AG04449 (cell line): ENCODE data around the gene HBG1.

Experiments
- CTCF ChIA-PET: fragments of 350-600 bp; formaldehyde crosslinking; extraction: SDS; loops from one replicate; lab custom pipeline; 2021; ENCODE audit warnings: antibody characterized with exemption; lab: Yijun Ruan, JAX
- POLR2A ChIA-PET: fragments of 400-600, 350-600 bp; formaldehyde crosslinking; extraction: SDS; loops from one replicate; lab custom pipeline; 2020; ENCODE audit warnings: antibody characterized with exemption, inconsistent platforms; lab: Yijun Ruan, JAX
- DNase-seq: peaks from one replicate; pipeline ENCODE4 v3.0.0-alpha.2; 2010; ENCODE audit warnings: low read depth, low spot score
- H3K4me3 ChIP-seq: 2 replicates; pipeline ENCODE4 v1.5.1; 2011; ENCODE audit warnings: low read depth, mild to moderate bottlenecking, control low read depth, low read length
- CTCF ChIP-seq: IDR thresholded peaks from one replicate; pipeline ENCODE4 v1.5.1; 2011; ENCODE audit warnings: mild to moderate bottlenecking, moderate library complexity, low read length, control low read depth, inconsistent platforms; ENCODE audit not compliant: insufficient read depth; ENCODE audit errors: missing control alignments

Gene HBG1

GRCh38 chr11:5232821-5233220 lies 16.8 kb downstream of the HBG1 start:
- no peak overlapping the region for H3K4me3 ChIP-seq
- ChIA-PET POLR2A (no interaction called here), CTCF (no interaction called here)
- no peak for TF ChIP-seq CTCF
- DNase-seq: no peak

DNA sequence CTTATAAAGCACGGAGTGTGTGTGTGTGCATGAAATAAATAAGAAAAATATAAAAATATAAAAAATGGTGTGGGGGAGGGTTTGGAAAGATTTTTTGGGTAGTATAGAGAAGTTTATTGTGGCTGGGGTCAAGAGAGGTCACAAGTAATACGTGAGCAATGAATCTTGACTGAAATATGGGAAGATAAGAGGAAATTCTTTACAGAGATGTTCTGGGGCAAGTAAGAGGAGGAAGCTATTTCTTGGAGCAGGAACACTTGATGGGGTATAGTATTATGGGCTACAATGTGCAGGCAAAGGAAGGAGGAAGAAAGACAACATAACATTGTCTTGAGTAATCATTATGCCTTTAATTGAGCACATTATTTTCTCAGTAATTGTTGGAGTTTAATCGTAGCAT lies 17.5 kb downstream of the HBG1 start:
- no peak for TF ChIP-seq CTCF
- POLR2A ChIA-PET: no interaction called here
- H3K4me3 ChIP-seq: no peak overlapping the region
- CTCF ChIA-PET: no interaction called here
- DNase-seq: no peak

- ChIA-PET CTCF (interaction anchor here (0.6 kb wide), 1 partner anchor 133 kb away, joined by 3 read pairs; no protein-coding TSS in a partner anchor), POLR2A (no interaction called here)
- no peak for DNase-seq
- no peak overlapping the region for H3K4me3 ChIP-seq
- no peak for TF ChIP-seq CTCF
Measured at GRCh38 chr11:5231111-5231510, 18.5 kb downstream of the HBG1 start.

GRCh38 chr11:5230266-5230665 lies 19.4 kb downstream of the HBG1 start:
- ChIA-PET CTCF (no interaction called here), POLR2A (no interaction called here)
- H3K4me3 ChIP-seq: no peak overlapping the region
- TF ChIP-seq CTCF: no peak
- no peak for DNase-seq

DNA sequence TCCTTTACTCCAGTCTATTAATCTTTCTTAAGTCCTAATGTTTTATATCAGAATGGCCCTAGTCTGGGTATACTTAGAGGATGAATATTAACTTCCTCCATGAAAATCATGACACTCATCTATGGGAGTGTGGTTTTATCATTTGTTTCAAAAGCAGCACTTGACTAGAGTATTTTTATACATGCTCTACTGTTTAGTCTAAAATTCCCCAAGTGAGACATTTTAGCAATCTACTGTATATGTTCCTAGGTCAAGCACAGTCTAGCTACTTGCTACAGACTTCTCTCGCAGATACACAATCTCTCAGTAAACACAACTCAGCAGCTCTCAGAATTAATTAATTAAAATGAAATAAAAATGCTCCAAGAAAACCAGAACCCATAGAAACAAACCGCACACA lies 19.9 kb downstream of the HBG1 start:
- DNase-seq: no peak
- ChIA-PET POLR2A (no interaction called here), CTCF (no interaction called here)
- TF ChIP-seq CTCF: no peak
- H3K4me3 ChIP-seq: no peak overlapping the region

DNA sequence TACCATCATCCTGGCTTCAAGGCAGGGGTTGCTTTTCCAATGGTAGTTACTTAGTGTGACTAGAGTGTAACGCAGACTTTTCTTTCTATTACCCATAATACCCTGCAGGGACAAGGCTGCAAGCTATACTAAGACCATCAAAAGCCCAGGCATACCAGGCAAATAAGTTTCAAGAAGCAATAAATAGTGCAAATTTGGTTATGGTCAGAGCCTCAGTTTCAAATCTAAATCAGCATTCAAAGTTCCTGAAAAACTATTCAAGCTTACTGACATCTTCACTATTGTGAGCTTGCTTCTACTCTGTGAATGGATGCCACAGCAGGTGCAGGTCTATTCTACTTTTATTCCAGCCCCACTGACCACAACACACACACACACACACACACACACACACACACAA lies 20.3 kb downstream of the HBG1 start:
- H3K4me3 ChIP-seq: no peak overlapping the region
- TF ChIP-seq CTCF: no peak
- ChIA-PET CTCF (no interaction called here), POLR2A (no interaction called here)
- no peak for DNase-seq
